ENCODE data around the gene MESD. TPM values are rescaled to one million over a fixed set of nuclear protein-coding genes. Genes with fewer than 3 reads are reported as not detected.
A peak's percentile ranks its signal among the peaks of the same experiment; 100 is the strongest.

The MESD gene
- total RNA-seq, 4 donors from 2014 or later: 14.1 to 17.4 (median 14.5) TPM

GRCh38 chr15:80997692-80998091 is 8.1 kb upstream of the MESD start:
- Histone ChIP-seq H3K36me3 (peaks cover 2 to 5% (median 3%) of the 10 kb centered on the region in 4 donors), H3K4me3 (no peak overlapping the region), H3K27ac (replicated peaks in 1 of 4) (no peak overlapping the region), H3K4me1 (peaks cover 0 to 23% (median 20%) of the 10 kb centered on the region in 4 donors), H3K9me3 (no peaks in the 10 kb centered on the region), H3K27me3 (no peaks in the 10 kb centered on the region)
- no peak for DNase-seq (ENCODE audit: extremely low spot score)
- no peak for TF ChIP-seq CTCF (IDR thresholded peaks at IDR 0.05)
- no peak for TF ChIP-seq POLR2AphosphoS5 (IDR thresholded peaks at IDR 0.05)
- TF ChIP-seq POLR2A (IDR thresholded peaks at IDR 0.05; ENCODE audit: low read depth): no peak
- TF ChIP-seq EP300 (IDR thresholded peaks at IDR 0.05): no peak
- WGBS: 100% methylated on average over 1 of the region's 1 CpG
- intact Hi-C loops (cut with DNase I): loop anchor here (10.0 kb wide), 2 partner anchors 327 to 1047 kb away; partner anchors contain the start of genes MEX3B and STARD5

GRCh38 chr15:80996247-80996646 is 6.6 kb upstream of the MESD start:
- Histone ChIP-seq H3K4me1 (peaks cover 9 to 21% (median 16%) of the 10 kb centered on the region in 4 donors), H3K9me3 (no peaks in the 10 kb centered on the region), H3K36me3 (no peaks in the 10 kb centered on the region), H3K27me3 (no peaks in the 10 kb centered on the region), H3K4me3 (no peak overlapping the region), H3K27ac (replicated peaks in 1 of 4) (no peak overlapping the region)
- WGBS: 100% methylated on average over 1 of the region's 1 CpG
- no peak for TF ChIP-seq POLR2AphosphoS5 (IDR thresholded peaks at IDR 0.05)
- TF ChIP-seq CTCF (IDR thresholded peaks at IDR 0.05): peak in 1 of 3 experiments; percentile 41
- intact Hi-C loops (cut with DNase I): loop anchor here (10.0 kb wide), 2 partner anchors 329 to 1049 kb away; partner anchors contain the start of genes MEX3B and STARD5
- no peak for DNase-seq (ENCODE audit: extremely low spot score)

- DNase-seq (ENCODE audit: extremely low spot score): no peak
- Histone ChIP-seq H3K36me3 (no peaks in the 10 kb centered on the region), H3K9me3 (no peaks in the 10 kb centered on the region), H3K27me3 (no peaks in the 10 kb centered on the region), H3K4me3 (no peak overlapping the region), H3K4me1 (peaks cover 33 to 40% (median 37%) of the 10 kb centered on the region in 4 donors), H3K27ac (replicated peaks in 1 of 4) (peak overlapping the region in 3 of 4 donors; percentile 53 to 89 (median 89))
- 94% methylated on average over 1 of the region's 1 CpG for WGBS
- TF ChIP-seq EP300 (IDR thresholded peaks at IDR 0.05) (no peak), CTCF (IDR thresholded peaks at IDR 0.05) (no peak), POLR2A (IDR thresholded peaks at IDR 0.05; ENCODE audit: low read depth) (no peak), POLR2AphosphoS5 (IDR thresholded peaks at IDR 0.05) (no peak)
- intact Hi-C loops (cut with DNase I): loop anchor here (10.0 kb wide), 2 partner anchors 332 to 1052 kb away; partner anchors contain the start of genes MEX3B and STARD5
Observed at GRCh38 chr15:80992441-80992840, 2.8 kb upstream of the MESD start.

- intact Hi-C loops (cut with DNase I): loop anchor here (10.0 kb wide), 2 partner anchors 333 to 1053 kb away; partner anchors contain the start of genes MEX3B and STARD5
- WGBS: 76% methylated on average over 4 of the region's 4 CpGs
Observed at GRCh38 chr15:80992006-80992405, 2.4 kb upstream of the MESD start.

More at GRCh38 chr15:80992006-80992405, 2.4 kb upstream of the MESD start:
- DNase-seq (ENCODE audit: extremely low spot score): no peak
- H3K4me1 ChIP-seq: peaks cover 38 to 45% (median 41%) of the 10 kb centered on the region in 4 donors
- no peaks in the 10 kb centered on the region for H3K9me3 ChIP-seq
- no peak overlapping the region for H3K4me3 ChIP-seq
- no peaks in the 10 kb centered on the region for H3K36me3 ChIP-seq
- H3K27ac ChIP-seq (replicated peaks in 1 of 4): peak overlapping the region; percentile 53 to 89 (median 88)
- no peaks in the 10 kb centered on the region for H3K27me3 ChIP-seq
- TF ChIP-seq EP300 (IDR thresholded peaks at IDR 0.05): no peak
- TF ChIP-seq POLR2AphosphoS5 (IDR thresholded peaks at IDR 0.05): no peak
- TF ChIP-seq POLR2A (IDR thresholded peaks at IDR 0.05; ENCODE audit: low read depth): no peak
- TF ChIP-seq CTCF (IDR thresholded peaks at IDR 0.05): no peak

All from esophagus muscularis mucosa (tissue), 4 donors.